BLaER1 treated with 17β-estradiol and CSF1 and Interleukin-3, amounts not matched to agents 10 nM and 100 nM (cell line): ENCODE measurements around the gene FERMT3.

Experiments
- H3K27ac ChIP-seq, 11 experiments: shearing (Covaris generic); formaldehyde crosslinking; 2 replicates each; pipeline ENCODE4 v1.8.1; 2022
- H3K27me3 ChIP-seq, 11 experiments: shearing (Covaris generic); formaldehyde crosslinking; 2 replicates each; pipeline ENCODE4 v1.8.1; 2022
- H3K36me3 ChIP-seq, 11 experiments: shearing (Covaris generic); formaldehyde crosslinking; 2 replicates each; pipeline ENCODE4 v1.8.1; 2022
- H3K4me1 ChIP-seq, 10 experiments: shearing (Covaris generic); formaldehyde crosslinking; 2 replicates each; pipeline ENCODE4 v1.8.1; 2022
- H3K4me2 ChIP-seq, 11 experiments: shearing (Covaris generic); formaldehyde crosslinking; 2 replicates each; pipeline ENCODE4 v1.8.1; 2022
- H3K4me3 ChIP-seq, 10 experiments: shearing (Covaris generic); formaldehyde crosslinking; 2 replicates each; pipeline ENCODE4 v1.8.1; 2022
- H3K9ac ChIP-seq, 11 experiments: shearing (Covaris generic); formaldehyde crosslinking; 2 replicates each; pipeline ENCODE4 v1.8.1; 2022
- H3K9me3 ChIP-seq, 11 experiments: shearing (Covaris generic); formaldehyde crosslinking; replicated peaks in 1 of 11; 2 replicates each; pipeline ENCODE4 v1.8.1; 2022
- H4K20me1 ChIP-seq, 11 experiments: shearing (Covaris generic); formaldehyde crosslinking; 2 replicates each; pipeline ENCODE4 v1.8.1; 2022
- Cebpa-rat ChIP-seq, 11 experiments: shearing (Covaris generic); IDR thresholded peaks; 2 replicates each; pipeline ENCODE4 v1.8.1; 2022

Gene FERMT3

DNA sequence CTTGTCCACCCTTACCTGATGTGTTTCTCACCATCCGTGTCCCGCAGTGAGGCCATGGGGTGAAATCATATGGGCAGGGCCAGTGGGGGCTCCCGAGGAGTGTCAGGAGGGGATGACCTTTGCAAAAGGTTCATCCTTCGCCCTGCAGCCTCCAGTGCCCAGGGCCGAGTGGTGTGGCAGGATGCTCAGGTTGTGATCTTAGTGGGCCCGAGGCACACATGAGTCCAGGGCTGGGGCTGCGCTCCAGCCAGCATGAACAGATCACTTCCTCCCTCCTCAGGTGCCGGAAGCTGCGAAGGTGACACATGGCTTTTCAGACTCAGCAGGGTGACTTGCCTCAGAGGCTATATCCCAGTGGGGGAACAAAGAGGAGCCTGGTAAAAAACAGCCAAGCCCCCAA is 31.6 kb downstream of the FERMT3 start:
- TF ChIP-seq Cebpa-rat (IDR thresholded peaks at IDR 0.05), result no peak
- peak overlapping the region; percentile 2 to 99 (median 50); a peak in 20 of 22 replicates for H3K4me2 ChIP-seq
- no peaks in the 10 kb centered on the region for H3K9me3 ChIP-seq
- H3K27ac ChIP-seq, result peak overlapping the region in 8 of 11 experiments; percentile 42 to 96 (median 54); a peak in 14 of 22 replicates
- H3K4me1 ChIP-seq, result peaks cover 71 to 78% (median 77%) of the 10 kb centered on the region in 10 experiments
- peaks cover 14 to 44% (median 27%) of the 10 kb centered on the region in 11 experiments for H3K36me3 ChIP-seq
- H4K20me1 ChIP-seq, result peaks cover 5 to 35% (median 19%) of the 10 kb centered on the region in 11 experiments; a peak in 20 of 22 replicates
- no peaks in the 10 kb centered on the region for H3K27me3 ChIP-seq
- peak overlapping the region in 10 of 11 experiments; percentile 26 to 95 (median 50); a peak in 17 of 22 replicates for H3K9ac ChIP-seq
- H3K4me3 ChIP-seq, result no peak overlapping the region

DNA sequence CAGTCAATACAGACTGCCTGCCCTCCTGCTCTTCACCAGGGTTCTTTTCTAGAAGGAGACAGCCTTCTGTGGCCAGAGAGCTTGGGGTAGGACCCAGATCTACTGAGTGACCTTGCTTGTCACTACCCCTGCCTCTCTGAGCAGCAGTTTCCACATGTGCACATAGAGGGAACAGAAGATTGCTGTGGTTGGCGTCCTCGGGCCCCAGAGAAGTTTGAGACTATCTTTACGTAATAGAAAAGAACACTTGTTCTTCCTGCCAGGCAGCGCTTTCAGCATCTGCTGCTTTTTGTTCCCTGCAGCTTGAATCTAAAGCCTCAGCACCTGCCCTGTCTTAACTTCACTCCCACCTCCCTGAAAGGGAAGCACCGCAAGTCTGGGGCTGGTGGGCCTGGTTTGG is 32.5 kb downstream of the FERMT3 start:
- peak overlapping the region in 9 of 11 experiments; percentile 8 to 96 (median 52); a peak in 14 of 22 replicates for H3K27ac ChIP-seq
- no peaks in the 10 kb centered on the region for H3K9me3 ChIP-seq
- no peak for TF ChIP-seq Cebpa-rat (IDR thresholded peaks at IDR 0.05)
- peaks cover 14 to 38% (median 28%) of the 10 kb centered on the region in 11 experiments; a peak in 21 of 22 replicates for H4K20me1 ChIP-seq
- H3K4me3 ChIP-seq, result no peak overlapping the region
- peak overlapping the region in 9 of 11 experiments; percentile 36 to 99 (median 97); a peak in 13 of 22 replicates for H3K4me2 ChIP-seq
- H3K4me1 ChIP-seq, result peaks cover 71 to 78% (median 77%) of the 10 kb centered on the region in 10 experiments
- peak overlapping the region in 9 of 11 experiments; percentile 26 to 95 (median 55); a peak in 13 of 22 replicates for H3K9ac ChIP-seq
- peaks cover 23 to 53% (median 36%) of the 10 kb centered on the region in 11 experiments for H3K36me3 ChIP-seq
- H3K27me3 ChIP-seq, result no peaks in the 10 kb centered on the region

DNA sequence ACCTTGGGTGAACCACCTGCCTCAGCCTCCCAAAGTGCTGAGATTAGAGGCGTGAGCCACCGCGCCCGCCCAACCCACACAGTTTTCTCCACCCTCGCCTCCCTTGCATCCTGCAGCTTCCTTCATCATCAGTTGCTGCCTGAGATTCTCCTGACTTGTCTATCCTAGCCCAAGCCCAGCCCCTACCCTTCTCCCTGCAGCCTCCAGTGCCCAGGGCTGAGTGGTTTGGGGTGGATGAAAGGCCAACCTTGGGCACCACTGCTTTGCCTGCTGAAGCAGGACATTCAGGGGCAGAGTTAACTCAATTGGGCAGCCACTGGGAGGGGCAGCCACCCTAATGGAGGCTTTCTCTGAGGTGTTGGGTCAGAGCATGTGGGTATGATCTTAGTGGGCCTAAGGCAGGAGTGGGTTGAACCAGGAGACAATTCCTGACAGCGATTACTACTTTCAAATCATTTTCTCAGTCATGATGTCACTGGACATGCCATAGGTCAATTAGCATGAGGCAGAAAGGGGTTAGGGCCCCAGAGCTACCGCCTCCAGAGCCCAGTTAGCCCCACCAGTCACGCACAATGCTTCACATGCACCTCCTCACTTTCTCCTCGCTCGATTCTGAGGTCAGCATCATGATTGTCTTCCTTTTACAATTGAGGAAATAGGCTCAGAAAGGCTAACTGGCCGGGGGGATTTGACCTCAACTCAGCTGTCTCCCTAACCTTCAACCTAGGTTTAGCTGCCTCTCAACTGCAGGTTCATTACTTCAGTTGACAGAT is 33.3 kb downstream of the FERMT3 start:
- no peak for TF ChIP-seq Cebpa-rat (IDR thresholded peaks at IDR 0.05)
- no peaks in the 10 kb centered on the region for H3K9me3 ChIP-seq
- H3K4me2 ChIP-seq, result peak overlapping the region; percentile 81 to 99 (median 96)
- H3K27ac ChIP-seq, result peak overlapping the region; percentile 85 to 96 (median 93)
- H3K27me3 ChIP-seq, result no peaks in the 10 kb centered on the region
- peaks cover 18 to 45% (median 37%) of the 10 kb centered on the region in 11 experiments; a peak in 21 of 22 replicates for H4K20me1 ChIP-seq
- H3K9ac ChIP-seq, result peak overlapping the region; percentile 85 to 97 (median 88)
- peaks cover 28 to 62% (median 42%) of the 10 kb centered on the region in 11 experiments for H3K36me3 ChIP-seq
- H3K4me1 ChIP-seq, result peaks cover 78 to 85% (median 84%) of the 10 kb centered on the region in 10 experiments
- peak overlapping the region; percentile 81 to 99 (median 97) for H3K4me3 ChIP-seq

DNA sequence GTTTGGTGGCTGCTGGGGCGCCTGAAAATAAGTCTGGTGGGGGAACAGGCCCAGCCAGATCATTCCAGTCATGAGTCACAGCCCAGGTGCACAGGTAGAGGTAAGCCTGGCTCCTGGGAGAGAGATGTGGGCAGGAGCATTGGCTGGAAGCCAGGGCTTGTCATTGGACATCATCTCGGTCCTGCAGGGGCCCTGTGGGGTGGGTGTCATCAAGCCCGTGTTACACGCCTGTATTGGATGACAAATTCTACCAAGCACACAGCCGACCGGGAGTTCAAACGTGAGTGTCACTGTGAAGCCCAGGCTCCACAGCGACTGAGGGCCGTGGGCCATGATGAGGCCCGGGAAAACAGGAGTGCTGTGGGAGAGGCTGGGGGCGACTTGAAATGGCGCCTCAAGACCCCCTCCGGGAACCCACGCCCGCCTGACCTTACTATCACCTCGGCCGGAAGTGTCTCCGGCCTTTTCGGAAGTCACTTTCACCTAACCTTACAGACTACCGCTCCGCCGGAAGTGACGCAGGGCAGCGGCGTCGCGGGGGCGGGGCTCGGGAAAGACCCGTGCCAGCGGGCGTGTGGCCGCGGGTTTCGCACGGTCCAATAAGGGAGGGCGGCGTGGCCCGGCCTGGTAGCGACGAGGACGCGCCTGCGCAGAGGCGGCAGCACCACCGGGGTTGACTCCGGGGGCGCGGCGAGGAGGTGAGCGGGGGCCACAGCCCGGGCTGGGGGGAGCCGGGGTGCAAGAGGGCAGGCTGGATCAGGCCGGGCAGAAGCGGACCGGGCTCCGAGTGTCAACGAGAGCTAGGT is 34.1 kb downstream of the FERMT3 start, which contains the start of gene FKBP2:
Gene FKBP2 (plus strand): TSS at position 661 of the 806 bp plus-strand sequence. CDS start 1,293 bp downstream, outside the sequence.
- Histone ChIP-seq H3K4me2 (peak within 1 kb of the TSS; percentile 91 to 100 (median 99)), H3K27me3 (no peaks in the 10 kb centered on the region), H3K36me3 (peaks cover 28 to 64% (median 42%) of the 10 kb centered on the region in 11 experiments), H3K9ac (peak within 1 kb of the TSS; percentile 85 to 97 (median 90)), H3K9me3 (no peaks in the 10 kb centered on the region), H4K20me1 (peaks cover 13 to 47% (median 38%) of the 10 kb centered on the region in 11 experiments; a peak in 21 of 22 replicates), H3K4me1 (peaks cover 74 to 82% (median 80%) of the 10 kb centered on the region in 10 experiments), H3K4me3 (peak within 1 kb of the TSS; percentile 81 to 99 (median 97)), H3K27ac (peak within 1 kb of the TSS; percentile 85 to 96 (median 93))
- no peak for TF ChIP-seq Cebpa-rat (IDR thresholded peaks at IDR 0.05)

DNA sequence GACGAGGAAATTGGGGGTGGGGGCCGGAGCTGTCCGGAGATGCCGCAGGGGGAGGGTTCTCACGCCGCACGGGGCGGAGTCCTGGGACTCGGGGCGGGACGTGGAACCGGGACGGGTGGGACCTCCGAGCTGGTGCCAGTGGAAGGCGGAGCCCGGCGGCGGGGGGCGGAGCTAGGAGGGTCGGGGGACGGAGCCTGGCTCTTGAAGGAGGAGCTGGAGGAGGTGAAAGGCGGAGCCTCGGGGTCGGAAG is 34.6 kb downstream of the FERMT3 start:
- H3K27ac ChIP-seq, result peak overlapping the region; percentile 85 to 96 (median 93)
- peak overlapping the region; percentile 81 to 99 (median 97); a peak in 20 of 22 replicates for H3K4me2 ChIP-seq
- H3K4me1 ChIP-seq, result peaks cover 70 to 77% (median 75%) of the 10 kb centered on the region in 10 experiments

DNA sequence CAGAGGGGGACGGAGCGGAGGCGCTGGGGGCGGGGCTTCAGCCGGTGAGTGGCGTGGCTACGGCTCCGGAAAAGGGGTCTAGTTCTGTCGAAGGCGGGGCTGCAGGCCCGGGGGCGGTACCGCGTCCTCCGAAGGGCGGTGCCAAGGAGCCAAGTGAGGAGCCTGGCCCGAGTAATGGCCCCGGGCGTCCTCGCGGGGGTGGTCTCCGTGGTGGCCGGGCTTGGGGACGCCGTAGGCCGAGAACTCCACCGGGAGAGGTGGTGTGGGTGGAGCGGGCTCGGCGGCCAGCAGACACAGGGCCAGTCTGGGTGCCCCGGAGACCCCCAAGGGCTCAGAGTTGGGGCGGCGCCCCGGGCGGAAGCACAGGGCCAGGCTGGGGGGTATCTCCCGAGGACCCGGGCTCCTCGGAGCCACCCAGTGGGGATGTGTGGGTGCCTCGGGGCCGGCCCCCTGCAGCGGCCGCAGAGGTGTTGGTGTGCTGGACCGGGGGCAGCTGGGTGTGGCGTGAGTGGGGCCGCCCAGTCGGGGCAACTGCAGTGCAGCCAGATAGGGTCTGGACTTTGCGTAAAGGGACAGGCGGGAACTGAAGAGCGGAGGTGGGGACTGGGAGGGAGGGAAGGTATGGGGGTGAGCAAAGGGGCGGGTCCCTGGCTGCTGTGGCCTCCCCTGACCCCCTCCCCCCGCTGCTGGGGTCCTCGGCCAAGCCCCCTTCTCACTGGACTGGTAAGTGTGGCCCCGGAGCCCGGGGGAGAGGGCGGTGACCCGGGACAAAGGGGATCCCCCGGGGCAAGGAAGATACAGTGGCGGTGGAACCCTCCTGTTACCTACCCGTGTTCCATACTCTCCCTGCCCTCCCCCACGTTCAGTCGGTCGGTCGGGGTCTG is 35.2 kb downstream of the FERMT3 start:
- Histone ChIP-seq H3K36me3 (peaks cover 28 to 57% (median 42%) of the 10 kb centered on the region in 11 experiments), H3K27ac (peak overlapping the region; percentile 42 to 96 (median 92))

More for the DNA sequence above, 34.6 kb downstream of the FERMT3 start:
- peaks cover 8 to 45% (median 36%) of the 10 kb centered on the region in 11 experiments; a peak in 21 of 22 replicates for H4K20me1 ChIP-seq
- no peaks in the 10 kb centered on the region for H3K9me3 ChIP-seq
- peak overlapping the region; percentile 81 to 99 (median 97) for H3K4me3 ChIP-seq
- H3K27me3 ChIP-seq, result no peaks in the 10 kb centered on the region
- H3K36me3 ChIP-seq, result peaks cover 28 to 58% (median 42%) of the 10 kb centered on the region in 11 experiments
- TF ChIP-seq Cebpa-rat (IDR thresholded peaks at IDR 0.05), result no peak
- H3K9ac ChIP-seq, result peak overlapping the region; percentile 85 to 97 (median 88)

DNA sequence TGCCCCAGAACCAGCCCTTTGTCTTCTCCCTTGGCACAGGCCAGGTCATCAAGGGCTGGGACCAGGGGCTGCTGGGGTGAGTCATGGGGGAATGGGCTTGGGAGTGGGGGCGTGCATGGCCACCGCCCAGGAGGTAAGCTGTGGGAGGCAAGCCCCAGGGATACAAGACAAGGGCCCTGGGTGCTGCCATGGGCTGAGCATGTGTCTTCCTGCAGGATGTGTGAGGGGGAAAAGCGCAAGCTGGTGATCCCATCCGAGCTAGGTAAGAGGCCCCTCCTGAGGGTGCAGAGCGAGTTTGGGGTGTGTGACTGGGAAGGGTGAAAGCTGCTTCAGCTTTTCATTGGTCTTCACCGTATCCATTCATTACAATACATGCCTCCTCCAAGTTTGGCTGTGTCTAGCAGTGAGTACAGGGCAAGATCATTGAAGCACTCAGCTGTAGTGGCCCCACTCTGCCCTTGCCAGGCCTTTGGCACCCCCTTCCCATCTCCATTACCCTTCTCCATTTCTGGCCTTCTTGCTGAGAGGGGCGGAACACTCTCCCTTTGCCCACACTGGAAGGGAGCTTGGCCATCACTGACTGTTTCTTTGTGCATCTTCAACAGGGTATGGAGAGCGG is 36.8 kb downstream of the FERMT3 start:
- H3K27me3 ChIP-seq, result no peaks in the 10 kb centered on the region
- H3K4me2 ChIP-seq, result peak overlapping the region; percentile 91 to 100 (median 98)
- H3K4me3 ChIP-seq, result peak overlapping the region; percentile 24 to 99 (median 97); a peak in 14 of 20 replicates
- H4K20me1 ChIP-seq, result peaks cover 7 to 45% (median 36%) of the 10 kb centered on the region in 11 experiments; a peak in 21 of 22 replicates
- peak overlapping the region; percentile 28 to 97 (median 91); a peak in 20 of 22 replicates for H3K9ac ChIP-seq
- peaks cover 15 to 41% (median 26%) of the 10 kb centered on the region in 11 experiments for H3K36me3 ChIP-seq
- H3K4me1 ChIP-seq, result peaks cover 62 to 73% (median 71%) of the 10 kb centered on the region in 10 experiments
- no peaks in the 10 kb centered on the region for H3K9me3 ChIP-seq
- peak overlapping the region in 7 of 11 experiments; percentile 1 to 95 (median 47); a peak in 6 of 22 replicates for H3K27ac ChIP-seq
- no peak for TF ChIP-seq Cebpa-rat (IDR thresholded peaks at IDR 0.05)

More for the DNA sequence above, 35.2 kb downstream of the FERMT3 start:
- Histone ChIP-seq H3K9me3 (no peaks in the 10 kb centered on the region), H3K9ac (peak overlapping the region; percentile 85 to 97 (median 90)), H3K4me2 (peak overlapping the region; percentile 91 to 100 (median 98)), H4K20me1 (peaks cover 7 to 45% (median 36%) of the 10 kb centered on the region in 11 experiments; a peak in 21 of 22 replicates), H3K4me1 (peaks cover 70 to 74% (median 71%) of the 10 kb centered on the region in 10 experiments), H3K27me3 (no peaks in the 10 kb centered on the region), H3K4me3 (peak overlapping the region; percentile 81 to 99 (median 97))
- TF ChIP-seq Cebpa-rat (IDR thresholded peaks at IDR 0.05), result no peak
